NCI-H1105 treated with DMSO at 0.1 percent for 48 hours (cell line): Measurements from ENCODE around the gene SLC35G1.

Source experiments
- DNase-seq: peaks from one replicate; lab custom pipeline; 2025; lab: John Stamatoyannopoulos, UW

SLC35G1 gene, protein sequence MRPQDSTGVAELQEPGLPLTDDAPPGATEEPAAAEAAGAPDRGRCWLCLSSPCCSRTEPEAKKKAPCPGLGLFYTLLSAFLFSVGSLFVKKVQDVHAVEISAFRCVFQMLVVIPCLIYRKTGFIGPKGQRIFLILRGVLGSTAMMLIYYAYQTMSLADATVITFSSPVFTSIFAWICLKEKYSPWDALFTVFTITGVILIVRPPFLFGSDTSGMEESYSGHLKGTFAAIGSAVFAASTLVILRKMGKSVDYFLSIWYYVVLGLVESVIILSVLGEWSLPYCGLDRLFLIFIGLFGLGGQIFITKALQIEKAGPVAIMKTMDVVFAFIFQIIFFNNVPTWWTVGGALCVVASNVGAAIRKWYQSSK

DNA sequence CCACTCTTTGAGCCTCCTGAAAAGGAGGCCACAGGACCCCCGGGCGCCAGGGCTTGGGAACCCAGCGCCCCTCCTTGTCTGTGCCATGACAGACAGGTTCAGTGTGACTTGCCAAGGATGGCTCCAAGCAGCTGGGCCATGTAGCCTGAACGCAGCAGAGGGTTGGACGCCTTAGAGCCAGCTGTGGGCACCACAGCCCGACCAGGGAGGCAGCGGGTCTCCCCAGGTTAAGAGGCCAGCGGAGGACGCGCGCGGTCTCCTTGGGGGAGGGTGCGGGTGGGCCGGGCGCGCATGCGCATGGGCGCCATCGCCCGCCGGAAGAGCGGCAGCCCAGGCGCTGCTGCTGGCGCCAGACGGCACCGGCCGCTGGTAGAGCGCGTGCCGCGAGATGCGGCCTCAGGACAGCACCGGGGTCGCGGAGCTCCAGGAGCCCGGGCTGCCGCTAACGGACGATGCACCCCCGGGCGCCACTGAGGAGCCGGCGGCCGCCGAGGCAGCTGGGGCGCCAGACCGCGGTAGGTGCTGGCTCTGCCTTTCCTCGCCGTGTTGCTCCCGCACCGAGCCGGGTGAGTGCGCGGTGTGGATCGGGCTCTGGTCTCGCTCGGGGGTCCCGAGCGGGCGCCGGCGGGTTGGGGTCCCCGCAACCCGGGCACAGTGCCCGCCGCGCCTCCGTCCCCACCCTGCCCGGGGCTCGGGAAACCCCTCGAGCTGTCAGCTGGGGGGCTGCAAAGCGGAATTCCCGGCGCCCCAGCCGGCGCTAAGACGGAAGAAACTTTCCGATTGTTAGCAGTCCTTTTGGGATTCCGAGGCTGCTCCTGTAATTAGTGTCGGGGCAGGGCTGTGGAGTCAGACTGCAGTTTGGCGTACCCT is at the start of gene SLC35G1:
Gene SLC35G1, plus strand, starts transcription at position 333 of the 870 bp plus-strand sequence. Its CDS starts 56 bp downstream, at position 389.
- DNase-seq, result peak; percentile 57

DNA sequence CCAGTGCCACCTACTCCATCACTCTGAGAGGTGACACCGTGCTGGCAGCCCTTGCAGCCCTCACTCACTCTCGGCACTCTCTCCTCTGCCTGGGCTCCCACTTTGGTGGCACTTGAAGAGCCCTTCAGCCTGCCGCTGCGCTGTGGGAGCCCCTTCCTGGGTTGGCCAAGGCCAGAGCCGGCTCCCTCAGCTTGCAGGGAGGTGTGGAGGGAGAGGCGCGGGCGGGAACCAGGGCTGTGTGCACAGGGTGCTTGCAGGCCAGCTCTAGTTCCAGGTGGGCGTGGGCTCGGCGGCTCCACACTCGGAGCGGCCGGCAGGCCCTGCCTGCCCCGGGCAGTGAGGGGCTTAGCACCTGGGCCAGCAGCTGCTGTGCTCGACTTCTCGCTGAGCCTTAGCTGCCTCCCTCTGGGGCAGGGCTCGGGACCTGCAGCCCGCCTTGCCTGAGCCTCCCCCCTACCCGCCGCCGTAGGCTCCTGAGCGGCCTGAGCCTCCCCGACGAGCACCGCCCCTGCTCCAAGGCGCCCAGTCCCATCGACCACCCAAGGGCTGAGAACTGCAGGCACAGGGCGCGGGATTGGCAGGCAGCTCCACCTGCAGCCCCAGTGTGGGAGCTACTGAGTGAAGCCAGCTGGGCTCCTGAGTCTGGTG is 48.7 kb upstream of the SLC35G1 start:
- no peak for DNase-seq

- peak; percentile 48 for DNase-seq
Observed at GRCh38 chr10:93849593-93849992, 44.2 kb upstream of the SLC35G1 start.

DNA sequence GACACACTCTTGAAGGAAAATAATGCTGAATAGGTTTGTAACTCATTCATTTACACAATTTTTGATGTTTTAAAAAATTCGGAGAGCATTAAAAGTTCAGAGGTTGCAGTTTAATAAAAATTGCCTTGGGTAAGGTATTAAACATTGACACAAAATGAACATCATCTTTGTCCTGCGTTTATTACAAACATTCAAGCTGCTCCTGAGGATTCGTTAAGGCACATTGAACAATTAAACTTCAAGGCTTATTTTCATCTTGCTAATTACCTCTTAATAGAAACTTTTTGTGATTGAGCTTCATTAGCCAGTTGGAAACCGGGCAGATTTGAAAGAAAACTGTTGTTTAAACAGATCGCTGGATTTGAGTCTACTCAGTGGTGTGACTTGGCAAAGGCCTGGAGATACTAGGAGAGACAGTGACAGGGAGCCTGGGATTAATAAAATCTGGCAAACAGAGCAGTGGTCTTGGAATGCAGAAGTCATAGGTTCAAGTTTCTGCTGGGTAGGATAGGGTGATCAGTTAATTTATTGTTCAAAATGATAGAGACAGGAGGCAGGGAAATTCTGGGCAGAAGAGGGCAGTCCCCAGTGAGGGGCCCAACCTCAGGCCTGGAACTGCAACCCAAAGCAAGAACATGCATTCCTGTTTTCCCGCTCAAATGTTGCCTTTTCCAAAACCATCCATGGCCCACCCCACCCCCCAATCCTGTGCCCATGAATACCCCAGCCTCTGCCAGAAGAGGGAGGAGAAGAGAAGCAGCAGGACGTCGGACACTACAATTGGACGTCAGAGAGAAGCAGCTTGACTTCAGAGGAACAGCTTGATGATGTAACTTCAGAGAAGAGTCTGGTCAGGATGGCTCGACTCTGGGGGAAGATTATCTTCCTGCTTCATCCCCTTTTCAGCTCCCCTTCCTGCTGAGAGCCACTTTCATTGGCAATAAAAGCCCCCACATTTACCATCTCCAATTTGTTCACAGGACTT is 43.5 kb upstream of the SLC35G1 start:
- DNase-seq, result peak; percentile 1

DNA sequence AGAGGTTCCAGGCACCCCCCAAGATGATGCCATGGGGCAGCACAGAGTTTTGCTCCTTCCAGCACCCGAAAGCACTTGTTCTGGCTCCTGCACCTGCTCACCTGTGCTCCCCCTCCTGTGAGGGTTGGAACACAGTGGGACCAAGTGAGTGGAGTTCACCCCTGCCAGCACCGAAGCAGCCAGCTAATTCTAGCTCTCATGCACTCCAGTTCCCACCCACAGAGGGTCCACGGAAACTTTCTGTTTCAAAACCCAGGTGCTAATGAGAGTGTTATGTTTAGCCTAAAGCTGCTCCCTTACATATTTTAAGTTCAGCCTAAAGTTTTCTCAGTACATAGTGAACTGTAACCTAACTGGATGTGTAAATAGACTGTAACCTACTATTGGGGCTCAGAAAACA is 42.6 kb upstream of the SLC35G1 start:
- DNase-seq, result no peak

GRCh38 chr10:93852476-93853095 is 41.2 kb upstream of the SLC35G1 start:
- DNase-seq, result no peak

- DNase-seq, result no peak
Observed at GRCh38 chr10:93854975-93855374, 38.8 kb upstream of the SLC35G1 start.

GRCh38 chr10:93856349-93857145 is 37.2 kb upstream of the SLC35G1 start:
- DNase-seq, result no peak

DNA sequence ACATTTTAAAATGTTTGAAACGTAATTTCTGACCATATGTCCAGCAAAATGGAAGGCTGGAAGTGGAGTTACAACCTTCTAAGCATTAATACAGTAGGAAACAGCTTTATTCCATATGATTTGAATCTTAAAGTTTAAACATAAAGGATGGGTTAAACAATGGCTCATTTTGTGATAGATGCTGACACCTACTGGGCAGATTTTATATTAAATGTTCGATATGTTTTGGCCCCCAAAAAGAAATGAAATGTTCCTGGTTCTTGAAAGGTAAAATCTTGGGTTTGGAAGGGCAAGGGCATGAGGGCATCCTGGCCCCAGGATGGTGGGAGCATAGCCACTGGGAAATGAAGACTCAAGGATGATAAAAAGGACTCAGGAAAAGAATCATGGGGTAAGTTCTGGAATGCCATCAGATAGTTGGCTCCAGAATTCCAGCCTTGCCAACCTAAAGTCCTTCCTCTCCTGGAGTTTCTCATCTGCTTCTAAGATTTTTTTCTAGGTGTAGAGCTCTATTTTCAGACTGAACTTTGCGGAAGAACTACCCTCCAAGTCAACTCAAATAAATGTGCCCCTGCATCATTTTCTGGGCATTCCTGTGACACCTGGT is 34.6 kb upstream of the SLC35G1 start:
- DNase-seq, result peak; percentile 13

GRCh38 chr10:93861825-93862224 is 32.0 kb upstream of the SLC35G1 start:
- no peak for DNase-seq

- DNase-seq, result no peak
Observed at GRCh38 chr10:93865794-93866425, 27.9 kb upstream of the SLC35G1 start.

DNA sequence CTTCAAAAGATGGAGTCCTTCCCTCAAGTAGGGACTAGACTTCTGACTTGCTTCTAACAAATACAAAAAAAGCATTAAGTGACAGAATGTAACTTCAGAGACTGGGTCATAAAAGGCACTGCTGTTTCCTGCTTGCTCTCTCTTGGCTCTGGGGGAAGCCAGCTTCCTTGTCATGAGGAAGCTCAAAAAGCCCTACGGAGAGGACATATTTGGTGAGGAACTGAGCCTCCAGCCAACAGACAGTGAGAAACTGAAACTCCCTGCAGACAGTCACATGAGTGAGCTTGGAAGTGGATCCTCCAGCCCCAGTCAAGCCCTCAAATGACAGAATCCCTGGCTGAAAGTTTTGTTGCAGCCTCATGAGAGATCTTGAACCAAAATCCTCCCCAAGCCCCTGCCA is 26.3 kb upstream of the SLC35G1 start:
- DNase-seq, result no peak

GRCh38 chr10:93871671-93872204 is 22.0 kb upstream of the SLC35G1 start:
- no peak for DNase-seq

DNA sequence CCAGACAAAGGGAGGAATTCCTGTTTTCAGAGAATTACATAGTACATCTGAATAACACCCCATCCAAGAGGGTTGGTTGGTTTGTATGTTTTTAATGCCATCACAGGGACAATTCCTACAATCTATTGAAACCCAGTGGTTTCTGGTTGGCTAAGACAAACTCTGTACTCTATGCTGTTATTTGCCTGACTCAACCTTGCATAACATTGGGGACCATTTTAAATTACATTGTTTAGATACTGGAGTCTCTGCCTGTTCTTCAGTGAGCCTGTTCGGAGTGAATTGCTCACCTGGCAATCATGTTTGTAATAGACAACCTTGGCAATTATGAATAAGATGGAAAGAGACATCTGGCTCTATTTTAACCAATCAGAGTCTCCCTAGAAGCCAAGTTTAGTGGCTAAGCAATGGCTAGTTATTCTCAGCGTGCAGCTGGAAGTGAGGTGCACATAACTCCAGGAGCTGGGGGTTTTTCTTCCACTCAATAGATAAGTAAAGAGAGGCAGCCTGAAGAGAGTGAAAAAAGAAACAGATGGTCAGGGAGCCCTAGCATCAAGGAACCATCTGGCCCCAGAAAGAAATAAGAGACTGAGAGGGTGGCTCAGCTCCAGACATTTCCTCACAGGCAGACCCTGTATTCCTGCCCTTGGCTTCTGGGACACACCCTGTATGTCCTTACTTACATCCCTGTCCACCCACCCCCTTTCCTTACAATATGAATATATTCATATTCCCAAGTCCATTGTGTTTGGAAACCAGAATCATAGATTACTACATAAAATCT is 21.2 kb upstream of the SLC35G1 start:
- DNase-seq, result peak; percentile 20

DNA sequence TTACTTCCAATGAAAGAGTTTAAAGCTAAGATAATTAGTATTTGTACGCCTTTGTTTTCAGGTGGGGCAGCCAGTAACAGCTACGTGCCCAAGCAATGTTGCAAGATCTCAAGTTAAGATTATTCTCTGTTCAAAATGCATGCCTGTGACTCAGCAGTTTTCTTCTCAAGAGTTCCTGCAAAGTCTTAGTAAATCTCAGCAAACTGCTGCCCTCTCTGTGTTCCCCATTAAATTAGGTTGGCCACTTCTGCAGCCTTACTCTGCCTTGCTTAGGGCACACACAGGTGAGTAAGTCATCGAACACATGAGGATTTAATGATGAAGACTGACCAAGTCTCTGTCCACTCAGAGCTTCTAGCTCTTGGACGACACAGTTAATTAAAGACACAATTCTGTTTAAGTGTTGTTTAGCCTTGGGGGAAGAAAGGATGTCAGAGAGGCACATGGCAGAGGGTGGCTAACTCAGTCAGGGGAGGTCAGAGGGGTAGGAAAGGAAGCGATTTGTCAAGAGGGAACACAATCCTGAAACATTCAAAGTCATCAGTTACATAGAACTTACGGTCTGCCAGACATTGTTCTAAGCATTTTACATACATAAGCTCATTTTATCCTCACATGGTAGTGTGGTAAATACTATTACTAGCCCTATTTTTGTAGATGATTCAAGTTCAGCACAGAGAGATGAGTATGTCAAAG is 20.2 kb upstream of the SLC35G1 start:
- no peak for DNase-seq

- peak; percentile 76 for DNase-seq
Observed at GRCh38 chr10:93874309-93875031, 19.3 kb upstream of the SLC35G1 start.

GRCh38 chr10:93875032-93875358 is 18.8 kb upstream of the SLC35G1 start:
- DNase-seq, result no peak
